ENCODE data around the gene LBX2.

Gene LBX2

DNA sequence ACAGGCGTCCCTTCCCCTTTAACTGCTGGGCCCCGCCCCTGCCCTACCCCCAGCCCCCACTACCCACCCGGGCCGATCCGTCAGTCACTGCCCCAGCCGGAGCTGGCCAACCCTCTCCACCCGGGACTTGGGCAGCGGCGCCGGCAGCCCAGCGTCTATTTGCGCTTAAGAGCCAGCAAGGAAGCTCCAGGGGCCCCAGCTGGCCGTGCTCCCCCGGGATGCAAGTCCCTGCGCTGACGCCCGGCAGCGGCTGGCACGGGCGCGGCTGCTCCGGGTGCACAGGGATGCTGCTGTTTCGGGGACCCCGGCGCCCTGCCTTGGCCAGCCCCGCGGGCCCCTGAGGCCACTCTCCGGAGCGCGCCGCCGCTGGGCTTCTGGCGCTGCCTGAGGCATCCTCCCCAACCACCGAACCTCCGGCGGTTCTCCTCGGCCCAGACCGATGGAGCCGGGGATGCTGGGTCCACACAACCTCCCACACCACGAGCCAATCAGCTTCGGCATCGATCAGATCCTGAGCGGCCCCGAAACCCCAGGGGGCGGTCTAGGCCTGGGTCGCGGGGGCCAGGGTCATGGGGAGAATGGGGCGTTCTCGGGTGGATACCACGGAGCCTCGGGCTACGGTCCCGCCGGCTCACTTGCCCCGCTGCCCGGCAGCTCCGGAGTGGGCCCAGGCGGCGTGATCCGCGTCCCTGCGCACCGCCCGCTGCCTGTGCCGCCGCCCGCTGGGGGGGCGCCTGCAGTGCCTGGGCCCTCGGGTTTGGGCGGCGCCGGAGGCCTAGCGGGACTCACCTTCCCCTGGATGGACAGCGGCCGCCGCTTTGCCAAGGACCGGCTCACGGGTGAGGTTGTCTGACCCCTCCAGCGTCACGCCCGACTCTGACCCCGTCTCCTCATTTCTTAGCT, 15.2 kb upstream of the LBX2 start, which contains the start of gene TLX2:
Gene TLX2, plus strand, starts transcription at position 83 of the 903 bp plus-strand sequence. Its CDS starts 357 bp downstream, at position 440.
- DNase-seq = no peak
- Histone ChIP-seq H3K4me3 (ENCODE audit: insufficient read depth, low read depth, low read length, poor library complexity, severe bottlenecking) (peak within 1 kb of the TSS; percentile 58), H3K4me1 (ENCODE audit: control insufficient read depth, insufficient read depth, low read length, poor library complexity, severe bottlenecking) (peaks cover 36% of the 10 kb centered on the region), H3K27ac (ENCODE audit: insufficient read depth, low read length, poor library complexity, severe bottlenecking) (no peak within 1 kb of the TSS), H3K27me3 (replicated peaks; ENCODE audit: control insufficient read depth, insufficient read depth, low read length, poor library complexity, severe bottlenecking) (peaks cover 55% of the 10 kb centered on the region), H3K36me3 (ENCODE audit: control insufficient read depth, insufficient read depth, low read length) (no peaks in the 10 kb centered on the region), H3K9me3 (ENCODE audit: control insufficient read depth, low read length) (no peaks in the 10 kb centered on the region)

DNA sequence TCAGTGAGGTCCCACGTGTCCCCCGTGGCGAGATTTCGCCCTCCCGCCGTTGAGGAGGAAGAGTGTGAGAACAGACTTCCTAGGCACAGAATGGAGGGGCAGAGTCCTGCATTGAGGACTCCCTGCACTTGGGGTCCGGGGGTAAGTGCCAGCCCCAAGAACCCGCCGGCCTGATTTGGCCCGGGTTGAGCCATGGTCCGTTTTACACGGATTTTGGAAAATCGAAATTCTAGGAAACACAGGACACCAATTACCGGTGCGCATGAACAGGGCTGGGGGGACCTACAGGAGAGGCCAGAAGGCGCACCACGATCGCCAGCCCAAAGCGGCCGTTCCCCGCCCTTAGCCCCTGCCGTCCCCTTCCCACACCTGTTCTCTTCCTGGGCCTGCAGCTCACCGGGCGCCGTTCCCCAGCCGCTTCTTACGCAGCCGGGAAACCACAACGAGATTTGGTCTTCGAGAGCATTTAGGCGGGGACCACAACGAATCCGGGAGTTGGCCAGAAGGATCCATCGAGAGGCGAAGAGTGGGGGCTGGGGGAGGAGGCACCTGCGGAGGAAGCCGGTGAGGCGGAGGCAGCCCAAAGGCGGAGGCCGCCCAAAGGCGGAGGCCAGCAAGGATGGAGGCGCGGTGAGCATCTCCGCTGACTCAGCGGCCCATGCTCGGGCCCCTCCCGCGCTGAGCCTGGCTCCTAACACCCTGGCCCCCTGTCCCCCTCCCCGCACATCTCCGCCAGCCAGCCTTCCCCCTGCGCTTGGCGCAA, 14.4 kb upstream of the LBX2 start:
- H3K36me3 ChIP-seq (ENCODE audit: control insufficient read depth, insufficient read depth, low read length) = no peaks in the 10 kb centered on the region
- H3K27me3 ChIP-seq (replicated peaks; ENCODE audit: control insufficient read depth, insufficient read depth, low read length, poor library complexity, severe bottlenecking) = peaks cover 47% of the 10 kb centered on the region
- no peak overlapping the region for H3K27ac ChIP-seq (ENCODE audit: insufficient read depth, low read length, poor library complexity, severe bottlenecking)
- H3K4me1 ChIP-seq (ENCODE audit: control insufficient read depth, insufficient read depth, low read length, poor library complexity, severe bottlenecking) = peaks cover 36% of the 10 kb centered on the region
- no peaks in the 10 kb centered on the region for H3K9me3 ChIP-seq (ENCODE audit: control insufficient read depth, low read length)
- DNase-seq = no peak
- H3K4me3 ChIP-seq (ENCODE audit: insufficient read depth, low read depth, low read length, poor library complexity, severe bottlenecking) = peak overlapping the region; percentile 58

GRCh38 chr2:74512744-74513604, 13.6 kb upstream of the LBX2 start:
- DNase-seq = no peak
- Histone ChIP-seq H3K27ac (ENCODE audit: insufficient read depth, low read length, poor library complexity, severe bottlenecking) (no peak overlapping the region), H3K27me3 (replicated peaks; ENCODE audit: control insufficient read depth, insufficient read depth, low read length, poor library complexity, severe bottlenecking) (peaks cover 41% of the 10 kb centered on the region), H3K4me1 (ENCODE audit: control insufficient read depth, insufficient read depth, low read length, poor library complexity, severe bottlenecking) (peaks cover 39% of the 10 kb centered on the region), H3K36me3 (ENCODE audit: control insufficient read depth, insufficient read depth, low read length) (no peaks in the 10 kb centered on the region), H3K4me3 (ENCODE audit: insufficient read depth, low read depth, low read length, poor library complexity, severe bottlenecking) (no peak overlapping the region), H3K9me3 (ENCODE audit: control insufficient read depth, low read length) (no peaks in the 10 kb centered on the region)

- H3K27ac ChIP-seq (ENCODE audit: insufficient read depth, low read length, poor library complexity, severe bottlenecking) = no peak overlapping the region
- H3K9me3 ChIP-seq (ENCODE audit: control insufficient read depth, low read length) = no peaks in the 10 kb centered on the region
- H3K36me3 ChIP-seq (ENCODE audit: control insufficient read depth, insufficient read depth, low read length) = no peaks in the 10 kb centered on the region
- no peak for DNase-seq
- peaks cover 26% of the 10 kb centered on the region for H3K27me3 ChIP-seq (replicated peaks; ENCODE audit: control insufficient read depth, insufficient read depth, low read length, poor library complexity, severe bottlenecking)
- H3K4me3 ChIP-seq (ENCODE audit: insufficient read depth, low read depth, low read length, poor library complexity, severe bottlenecking) = no peak overlapping the region
- peaks cover 46% of the 10 kb centered on the region for H3K4me1 ChIP-seq (ENCODE audit: control insufficient read depth, insufficient read depth, low read length, poor library complexity, severe bottlenecking)
Observed at GRCh38 chr2:74511104-74511989, 11.9 kb upstream of the LBX2 start.

- Histone ChIP-seq H3K27me3 (replicated peaks; ENCODE audit: control insufficient read depth, insufficient read depth, low read length, poor library complexity, severe bottlenecking) (peaks cover 15% of the 10 kb centered on the region), H3K4me1 (ENCODE audit: control insufficient read depth, insufficient read depth, low read length, poor library complexity, severe bottlenecking) (peaks cover 38% of the 10 kb centered on the region), H3K4me3 (ENCODE audit: insufficient read depth, low read depth, low read length, poor library complexity, severe bottlenecking) (no peak overlapping the region), H3K36me3 (ENCODE audit: control insufficient read depth, insufficient read depth, low read length) (peaks cover 8% of the 10 kb centered on the region), H3K9me3 (ENCODE audit: control insufficient read depth, low read length) (no peaks in the 10 kb centered on the region), H3K27ac (ENCODE audit: insufficient read depth, low read length, poor library complexity, severe bottlenecking) (no peak overlapping the region)
- DNase-seq = no peak
Observed at GRCh38 chr2:74510272-74510671, 10.9 kb upstream of the LBX2 start.

GRCh38 chr2:74507926-74508520, 8.6 kb upstream of the LBX2 start:
- no peaks in the 10 kb centered on the region for H3K9me3 ChIP-seq (ENCODE audit: control insufficient read depth, low read length)
- H3K27ac ChIP-seq (ENCODE audit: insufficient read depth, low read length, poor library complexity, severe bottlenecking) = peak overlapping the region; percentile 97
- H3K27me3 ChIP-seq (replicated peaks; ENCODE audit: control insufficient read depth, insufficient read depth, low read length, poor library complexity, severe bottlenecking) = peaks cover 11% of the 10 kb centered on the region
- no peak for DNase-seq
- H3K36me3 ChIP-seq (ENCODE audit: control insufficient read depth, insufficient read depth, low read length) = peaks cover 15% of the 10 kb centered on the region
- peak overlapping the region; percentile 99 for H3K4me3 ChIP-seq (ENCODE audit: insufficient read depth, low read depth, low read length, poor library complexity, severe bottlenecking)
- peaks cover 25% of the 10 kb centered on the region for H3K4me1 ChIP-seq (ENCODE audit: control insufficient read depth, insufficient read depth, low read length, poor library complexity, severe bottlenecking)

DNA sequence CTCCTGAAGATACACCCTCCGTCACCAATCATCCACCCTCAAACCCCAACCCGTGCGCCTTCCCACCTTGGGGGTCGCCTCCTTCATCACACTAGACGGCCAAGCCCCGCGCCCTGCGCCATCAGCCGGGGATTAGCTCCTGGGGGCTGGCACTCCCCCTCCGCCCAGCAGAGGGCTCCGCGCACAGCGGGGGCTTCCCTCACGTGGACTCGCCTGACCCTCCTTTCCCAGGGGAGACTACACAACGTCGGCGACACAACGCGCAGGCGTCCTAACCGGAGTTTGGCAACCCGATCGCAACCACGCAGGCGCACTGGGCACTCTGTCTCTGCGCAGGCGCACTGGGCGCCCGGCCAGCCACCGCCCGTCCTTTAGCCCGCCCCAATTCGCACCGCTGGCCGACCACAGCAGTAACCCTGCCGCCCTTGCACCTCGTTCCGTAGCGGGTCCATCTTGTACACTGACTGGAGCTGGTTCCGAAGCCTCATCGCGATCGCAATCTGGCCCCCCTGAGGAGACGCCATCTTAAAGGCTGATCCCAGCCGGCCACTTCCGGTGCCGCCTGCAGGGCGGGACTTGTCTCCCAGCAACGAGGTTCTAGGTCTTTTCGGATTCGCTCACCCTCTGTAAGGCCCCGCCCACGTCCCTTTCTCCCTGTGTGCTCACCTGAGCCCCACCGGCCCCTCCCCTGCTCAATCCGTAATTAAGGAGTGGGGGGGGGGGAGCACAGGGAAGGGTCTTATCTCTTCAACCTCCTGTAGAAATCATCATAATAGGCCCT, 7.9 kb upstream of the LBX2 start, which contains the start of gene PCGF1:
Gene PCGF1, minus strand, starts transcription at position 551 of the 781 bp plus-strand sequence. Its CDS starts 27 bp downstream, at position 524.
- DNase-seq = peak; percentile 94 to 97 (median 96)
- Histone ChIP-seq H3K36me3 (ENCODE audit: control insufficient read depth, insufficient read depth, low read length) (peaks cover 15% of the 10 kb centered on the region), H3K9me3 (ENCODE audit: control insufficient read depth, low read length) (no peaks in the 10 kb centered on the region), H3K4me3 (ENCODE audit: insufficient read depth, low read depth, low read length, poor library complexity, severe bottlenecking) (peak within 1 kb of the TSS; percentile 99), H3K4me1 (ENCODE audit: control insufficient read depth, insufficient read depth, low read length, poor library complexity, severe bottlenecking) (peaks cover 31% of the 10 kb centered on the region), H3K27me3 (replicated peaks; ENCODE audit: control insufficient read depth, insufficient read depth, low read length, poor library complexity, severe bottlenecking) (peaks cover 18% of the 10 kb centered on the region), H3K27ac (ENCODE audit: insufficient read depth, low read length, poor library complexity, severe bottlenecking) (peak within 1 kb of the TSS; percentile 97)

- peaks cover 31% of the 10 kb centered on the region for H3K4me1 ChIP-seq (ENCODE audit: control insufficient read depth, insufficient read depth, low read length, poor library complexity, severe bottlenecking)
- no peak for DNase-seq
- H3K4me3 ChIP-seq (ENCODE audit: insufficient read depth, low read depth, low read length, poor library complexity, severe bottlenecking) = no peak overlapping the region
- no peaks in the 10 kb centered on the region for H3K9me3 ChIP-seq (ENCODE audit: control insufficient read depth, low read length)
- H3K27me3 ChIP-seq (replicated peaks; ENCODE audit: control insufficient read depth, insufficient read depth, low read length, poor library complexity, severe bottlenecking) = peaks cover 32% of the 10 kb centered on the region
- H3K27ac ChIP-seq (ENCODE audit: insufficient read depth, low read length, poor library complexity, severe bottlenecking) = no peak overlapping the region
- H3K36me3 ChIP-seq (ENCODE audit: control insufficient read depth, insufficient read depth, low read length) = peaks cover 15% of the 10 kb centered on the region
Observed at GRCh38 chr2:74505448-74506246, 6.2 kb upstream of the LBX2 start.

Data from effector memory CD4-positive, alpha-beta T cell (primary cell).